Measurements from ENCODE around the gene EFHD2.

GRCh38 chr1:15368888-15369287, 40.8 kb upstream of the EFHD2 start:
- TF ChIP-seq CTCF (IDR thresholded peaks at IDR 0.05) (no peak), POLR2A (IDR thresholded peaks at IDR 0.05) (no peak)
